Esophagus muscularis mucosa (tissue), 4 donors: ENCODE measurements around the gene ARL8B. TPM values are rescaled to one million over a fixed set of nuclear protein-coding genes. Genes with fewer than 3 reads are reported as not detected.
"Not testable (repeated sequence)": the region's sequence is repeated elsewhere in the genome, so short reads cannot be mapped to it uniquely, and the experiment has no call there.

Experiments
- DNase-seq: peaks from one replicate; pipeline ENCODE4 v3.0.0-alpha.2; 2017; ENCODE audit errors: extremely low spot score
- H3K27ac ChIP-seq, 4 donors: fragments of 200-600 bp; sonication (generic); replicated peaks in 1 of 4; 1 replicate in 3 of 4; 2 replicates in 1 of 4; pipeline ENCODE4 v1.5.1; 2016 to 2019; ENCODE audit warnings: mild to moderate bottlenecking in 1 of 4
- H3K27me3 ChIP-seq, 4 donors: fragments of 200-600 bp; sonication (generic); one replicate each; pipeline versions ENCODE4 v1.5.1 to v1.6.0; 2016 to 2019
- H3K36me3 ChIP-seq, 4 donors: fragments of 200-600 bp; sonication (generic); one replicate each; pipeline ENCODE4 v1.5.1; 2016 to 2019
- H3K4me1 ChIP-seq, 4 donors: fragments of 200-600 bp; sonication (generic); one replicate each; pipeline ENCODE4 v1.5.1; 2016 to 2019
- H3K4me3 ChIP-seq, 4 donors: fragments of 200-600 bp; sonication (generic); 1 replicate in 2 of 4; 2 replicates in 2 of 4; pipeline ENCODE4 v1.5.1; 2016 to 2019; ENCODE audit warnings: mild to moderate bottlenecking in 4 of 4, moderate library complexity in 1 of 4
- H3K9me3 ChIP-seq, 4 donors: fragments of 200-600 bp; sonication (generic); 1 replicate in 3 of 4; 2 replicates in 1 of 4; pipeline ENCODE4 v1.5.1; 2016 to 2019
- EP300 ChIP-seq: sonication (generic); formaldehyde crosslinking; IDR thresholded peaks from one replicate; pipeline ENCODE4 v1.6.1; 2017; ENCODE audit warnings: antibody characterized with exemption
- POLR2A ChIP-seq: fragments of 450-650 bp; IDR thresholded peaks from one replicate; pipeline ENCODE4 v1.6.1; 2017; ENCODE audit warnings: antibody characterized with exemption, moderate library complexity, mild to moderate bottlenecking, low read depth
- POLR2AphosphoS5 ChIP-seq, 2 donors: sonication (generic); formaldehyde crosslinking; IDR thresholded peaks; one replicate each; pipeline ENCODE4 v1.6.1; 2017; ENCODE audit warnings: antibody characterized with exemption in 2 of 2
- WGBS: methylation state at CpG from one replicate; pipeline ENCODE4 v1.1.5; 2018; 5-methylcytosine and 5-hydroxymethylcytosine counted together
- intact Hi-C: fragments of 100-400 bp; cut with DNase I; formaldehyde crosslinking; loops from one replicate; pipeline ENCODE4 v1.15.1; 2023
- total RNA-seq, 4 donors: library from RNA; depleted of rRNA; stranded (reverse); fragments of >200 nt; gene quantifications; one replicate each; pipeline versions ENCODE4 v1.1.0 to v1.2.1, GENCODE V29; 2016
- TF ChIP-seq, protein P1 (sequence below), 3 experiments: fragments of 200-600 bp in 2 of 3; fragments of 450-650 bp in 1 of 3; sonication (generic) in 2 of 3; IDR thresholded peaks; one replicate each; pipeline ENCODE4 v1.5.1; 2017 to 2019; ENCODE audit warnings: antibody characterized with exemption in 3 of 3, mild to moderate bottlenecking in 2 of 3, moderate library complexity in 1 of 3

ARL8B gene
- total RNA-seq, 4 donors from 2014 or later, result 40.6 to 47.1 (median 43.8) TPM

DNA sequence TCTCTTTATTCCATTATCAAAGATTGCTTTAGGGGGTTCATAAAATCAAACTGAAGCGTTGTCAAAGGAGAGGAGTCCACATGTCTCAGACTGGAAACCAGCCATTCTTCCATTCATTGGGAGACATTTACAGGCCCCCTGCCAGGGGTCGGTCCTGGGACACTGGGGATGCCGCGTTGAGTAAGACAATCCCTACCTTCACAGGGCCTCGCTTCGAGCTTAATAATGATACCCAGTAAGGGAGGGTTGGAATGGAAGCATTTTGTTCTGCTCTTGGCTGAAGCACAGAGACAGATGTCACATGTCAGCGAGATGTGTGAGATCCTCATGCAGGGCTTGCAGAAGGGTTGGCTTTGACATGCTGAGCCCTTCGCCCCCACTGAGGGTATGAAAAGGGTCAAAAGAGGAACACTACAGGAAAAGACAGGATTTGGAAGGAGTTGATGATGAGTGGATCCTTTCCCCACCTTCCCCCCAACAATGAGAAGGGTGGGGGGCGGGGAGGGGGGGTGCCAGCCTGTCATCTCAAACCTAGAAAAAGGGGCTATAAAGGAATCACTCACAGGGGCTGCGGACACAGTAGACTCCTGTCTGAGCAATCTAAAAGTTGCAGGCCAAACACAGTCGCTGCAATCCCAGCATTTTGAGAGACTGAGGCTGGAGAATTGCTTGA, 25.6 kb upstream of the ARL8B start:
- Histone ChIP-seq H3K4me3 (peak overlapping the region; percentile 27 to 51 (median 44)), H3K4me1 (peaks cover 5 to 18% (median 13%) of the 10 kb centered on the region in 4 donors), H3K9me3 (no peaks in the 10 kb centered on the region), H3K36me3 (no peaks in the 10 kb centered on the region), H3K27ac (peak overlapping the region in 2 of 4 donors; percentile 36 to 68), H3K27me3 (peaks cover 0 to 5% (median 0%) of the 10 kb centered on the region in 4 donors)
- 49% methylated on average over 11 of the region's 11 CpGs for WGBS
- intact Hi-C loops, result no loop called here
- TF ChIP-seq, protein P1, sequence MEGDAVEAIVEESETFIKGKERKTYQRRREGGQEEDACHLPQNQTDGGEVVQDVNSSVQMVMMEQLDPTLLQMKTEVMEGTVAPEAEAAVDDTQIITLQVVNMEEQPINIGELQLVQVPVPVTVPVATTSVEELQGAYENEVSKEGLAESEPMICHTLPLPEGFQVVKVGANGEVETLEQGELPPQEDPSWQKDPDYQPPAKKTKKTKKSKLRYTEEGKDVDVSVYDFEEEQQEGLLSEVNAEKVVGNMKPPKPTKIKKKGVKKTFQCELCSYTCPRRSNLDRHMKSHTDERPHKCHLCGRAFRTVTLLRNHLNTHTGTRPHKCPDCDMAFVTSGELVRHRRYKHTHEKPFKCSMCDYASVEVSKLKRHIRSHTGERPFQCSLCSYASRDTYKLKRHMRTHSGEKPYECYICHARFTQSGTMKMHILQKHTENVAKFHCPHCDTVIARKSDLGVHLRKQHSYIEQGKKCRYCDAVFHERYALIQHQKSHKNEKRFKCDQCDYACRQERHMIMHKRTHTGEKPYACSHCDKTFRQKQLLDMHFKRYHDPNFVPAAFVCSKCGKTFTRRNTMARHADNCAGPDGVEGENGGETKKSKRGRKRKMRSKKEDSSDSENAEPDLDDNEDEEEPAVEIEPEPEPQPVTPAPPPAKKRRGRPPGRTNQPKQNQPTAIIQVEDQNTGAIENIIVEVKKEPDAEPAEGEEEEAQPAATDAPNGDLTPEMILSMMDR (IDR thresholded peaks at IDR 0.05), result no peak
- TF ChIP-seq POLR2A (no peak), EP300 (no peak), POLR2AphosphoS5 (IDR thresholded peaks at IDR 0.05) (no peak)
- DNase-seq, result no peak

GRCh38 chr3:5098346-5098745, 23.7 kb upstream of the ARL8B start:
- DNase-seq, result no peak
- Histone ChIP-seq H3K27me3 (peaks cover 0 to 5% (median 0%) of the 10 kb centered on the region in 4 donors), H3K36me3 (no peaks in the 10 kb centered on the region), H3K4me3 (no peak overlapping the region), H3K27ac (no peak overlapping the region), H3K9me3 (no peaks in the 10 kb centered on the region), H3K4me1 (peaks cover 5 to 18% (median 13%) of the 10 kb centered on the region in 4 donors)
- 80% methylated on average over 4 of the region's 4 CpGs for WGBS
- intact Hi-C loops, result no loop called here
- no peak for TF ChIP-seq POLR2A
- no peak for TF ChIP-seq POLR2AphosphoS5 (IDR thresholded peaks at IDR 0.05)
- TF ChIP-seq EP300, result no peak
- TF ChIP-seq, protein P1 (IDR thresholded peaks at IDR 0.05), result no peak

DNA sequence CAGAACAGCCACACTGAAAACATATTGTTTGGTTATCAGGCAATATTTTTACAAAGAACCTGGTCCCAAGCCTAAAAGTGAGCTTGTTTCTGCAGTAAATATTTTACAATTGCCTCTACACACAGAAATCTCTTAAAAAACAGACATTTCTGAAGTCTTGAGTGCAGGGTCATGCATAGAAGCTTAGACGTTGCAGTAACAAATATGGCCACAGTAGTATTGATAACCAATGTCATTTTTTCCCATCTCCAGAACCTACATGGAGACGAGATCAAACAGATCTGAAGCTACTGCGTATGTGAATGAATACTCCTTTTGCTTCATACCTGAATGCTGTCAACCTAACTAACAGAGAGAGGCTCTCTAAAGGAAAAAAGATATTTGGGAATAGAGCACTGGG, 19.6 kb upstream of the ARL8B start:
- no peaks in the 10 kb centered on the region for H3K27me3 ChIP-seq
- WGBS, result 75% methylated on average over 3 of the region's 3 CpGs
- H3K4me3 ChIP-seq, result no peak overlapping the region
- H3K27ac ChIP-seq, result no peak overlapping the region
- no peak for TF ChIP-seq EP300
- TF ChIP-seq, protein P1 (IDR thresholded peaks at IDR 0.05), result no peak
- no peak for TF ChIP-seq POLR2A
- no peak for TF ChIP-seq POLR2AphosphoS5 (IDR thresholded peaks at IDR 0.05)
- H3K9me3 ChIP-seq, result no peaks in the 10 kb centered on the region
- H3K36me3 ChIP-seq, result no peaks in the 10 kb centered on the region
- no peaks in the 10 kb centered on the region for H3K4me1 ChIP-seq
- no peak for DNase-seq
- intact Hi-C loops, result no loop called here

GRCh38 chr3:5103743-5104142, 18.3 kb upstream of the ARL8B start:
- TF ChIP-seq POLR2AphosphoS5 (IDR thresholded peaks at IDR 0.05), result no peak
- TF ChIP-seq, protein P1 (IDR thresholded peaks at IDR 0.05), result no peak
- TF ChIP-seq EP300, result no peak
- TF ChIP-seq POLR2A, result no peak
- Histone ChIP-seq H3K36me3 (no peaks in the 10 kb centered on the region), H3K4me1 (no peaks in the 10 kb centered on the region), H3K4me3 (no peak overlapping the region), H3K9me3 (no peaks in the 10 kb centered on the region), H3K27me3 (peaks cover 0 to 5% (median 0%) of the 10 kb centered on the region in 4 donors), H3K27ac (no peak overlapping the region)
- 91% methylated on average over 3 of the region's 3 CpGs for WGBS
- intact Hi-C loops, result no loop called here
- DNase-seq, result no peak

GRCh38 chr3:5105050-5105449, 17.0 kb upstream of the ARL8B start:
- 87% methylated on average over 7 of the region's 7 CpGs for WGBS
- Histone ChIP-seq H3K36me3 (no peaks in the 10 kb centered on the region), H3K27me3 (peaks cover 0 to 5% (median 0%) of the 10 kb centered on the region in 4 donors), H3K4me1 (no peaks in the 10 kb centered on the region), H3K27ac (no peak overlapping the region), H3K4me3 (no peak overlapping the region), H3K9me3 (no peaks in the 10 kb centered on the region)
- no peak for DNase-seq
- intact Hi-C loops, result no loop called here
- TF ChIP-seq, protein P1 (IDR thresholded peaks at IDR 0.05), result no peak
- TF ChIP-seq POLR2AphosphoS5 (IDR thresholded peaks at IDR 0.05) (no peak), EP300 (no peak), POLR2A (no peak)

- H3K4me1 ChIP-seq, H3K9me3 ChIP-seq, DNase-seq, intact Hi-C loops, H3K36me3 ChIP-seq, H3K4me3 ChIP-seq, H3K27me3 ChIP-seq, H3K27ac ChIP-seq: not testable (repeated sequence)
- 89% methylated on average over 9 of the region's 9 CpGs for WGBS
Measured at GRCh38 chr3:5106371-5106770, 15.7 kb upstream of the ARL8B start.

DNA sequence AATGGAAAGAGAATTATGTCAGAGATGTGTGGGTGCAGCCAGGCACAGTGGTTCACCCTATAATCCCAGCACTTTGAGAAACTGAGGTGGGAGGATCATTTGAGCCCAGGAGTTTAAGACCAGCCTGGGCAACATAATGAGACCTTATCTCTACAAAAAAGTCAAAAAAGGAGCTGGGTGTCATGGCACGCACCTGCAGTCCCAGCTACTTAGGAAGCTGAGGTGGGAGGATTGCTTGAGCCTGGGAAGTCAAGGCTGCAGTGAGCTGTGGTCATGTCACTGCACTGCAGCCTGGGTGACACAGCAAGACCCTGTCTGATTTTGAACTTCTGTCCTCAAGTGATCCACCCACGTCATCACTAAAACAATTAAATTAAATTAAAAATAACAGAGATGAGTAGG, 15.2 kb upstream of the ARL8B start:
- H3K27ac ChIP-seq, H3K27me3 ChIP-seq, intact Hi-C loops, H3K9me3 ChIP-seq, H3K4me3 ChIP-seq, H3K36me3 ChIP-seq, DNase-seq, H3K4me1 ChIP-seq: not testable (repeated sequence)
- WGBS, result 67% methylated on average over 2 of the region's 2 CpGs
